ENCODE results near the gene GLP1R.

GLP1R gene

GRCh38 chr6:39062014-39062740 lies 13.6 kb downstream of the GLP1R start:
- DNase-seq (ENCODE audit: low read depth): no peak

GRCh38 chr6:39063526-39063925 lies 14.9 kb downstream of the GLP1R start:
- DNase-seq (ENCODE audit: low read depth): no peak

- DNase-seq (ENCODE audit: low read depth): no peak
Observed at GRCh38 chr6:39065561-39065960, 17.0 kb downstream of the GLP1R start.

GRCh38 chr6:39068391-39068790 lies 19.8 kb downstream of the GLP1R start:
- no peak for DNase-seq (ENCODE audit: low read depth)

- no peak for DNase-seq (ENCODE audit: low read depth)
Observed at GRCh38 chr6:39072830-39073229, 24.2 kb downstream of the GLP1R start.

- DNase-seq (ENCODE audit: low read depth): no peak
Observed at GRCh38 chr6:39073471-39074355, 25.1 kb downstream of the GLP1R start.

GRCh38 chr6:39074486-39074885 lies 25.9 kb downstream of the GLP1R start:
- DNase-seq (ENCODE audit: low read depth): no peak

- no peak for DNase-seq (ENCODE audit: low read depth)
Observed at GRCh38 chr6:39075010-39075686, 26.6 kb downstream of the GLP1R start.

- no peak for DNase-seq (ENCODE audit: low read depth)
Observed at GRCh38 chr6:39075807-39076622, 27.4 kb downstream of the GLP1R start.

- no peak for DNase-seq (ENCODE audit: low read depth)
Observed at GRCh38 chr6:39076623-39077535, 28.3 kb downstream of the GLP1R start.

- no peak for DNase-seq (ENCODE audit: low read depth)
Observed at GRCh38 chr6:39077882-39078594, 29.5 kb downstream of the GLP1R start.

- no peak for DNase-seq (ENCODE audit: low read depth)
Observed at GRCh38 chr6:39078695-39079094, 30.1 kb downstream of the GLP1R start.

GRCh38 chr6:39079197-39080125 lies 30.9 kb downstream of the GLP1R start:
- no peak for DNase-seq (ENCODE audit: low read depth)

- no peak for DNase-seq (ENCODE audit: low read depth)
Observed at GRCh38 chr6:39080246-39080875, 31.8 kb downstream of the GLP1R start.

GRCh38 chr6:39082310-39082709 lies 33.7 kb downstream of the GLP1R start:
- DNase-seq (ENCODE audit: low read depth): no peak

- DNase-seq (ENCODE audit: low read depth): no peak
Observed at GRCh38 chr6:39083231-39083634, 34.7 kb downstream of the GLP1R start.

- no peak for DNase-seq (ENCODE audit: low read depth)
Observed at GRCh38 chr6:39084506-39084905, 35.9 kb downstream of the GLP1R start.

- no peak for DNase-seq (ENCODE audit: low read depth)
Observed at GRCh38 chr6:39085129-39085797, 36.7 kb downstream of the GLP1R start.

All from stimulated activated CD8-positive, alpha-beta memory T cell treated with anti-CD3 and anti-CD28 coated beads, Interleukin-12 subunit alpha, Interleukin-12 subunit beta, amount 100 ng/mL, for 1 hour (primary cell).